Keratinocyte (primary cell): Measurements from ENCODE around the gene PRPF4. TPM values are rescaled to one million over a fixed set of nuclear protein-coding genes. Genes with fewer than 3 reads are reported as not detected.

Experiments
- DNase-seq: peaks from one replicate; pipeline ENCODE4 v3.0.0-alpha.2; 2011; ENCODE audit warnings: low read depth, missing footprints, low spot score
- FAIRE-seq: peaks from 2 replicates; lab custom pipeline; 2011; peaks lifted over from hg19 to GRCh38; lab: Jason Lieb, UNC
- H2AFZ ChIP-seq: 2 replicates; pipeline ENCODE4 v1.6.0; 2012; ENCODE audit warnings: low read length, control low read depth, inconsistent platforms; ENCODE audit not compliant: control insufficient read depth
- H3K27ac ChIP-seq: 2 replicates; pipeline ENCODE4 v1.5.1; 2011; ENCODE audit warnings: low read length; ENCODE audit not compliant: control insufficient read depth, insufficient read depth
- H3K27me3 ChIP-seq: 3 replicates; pipeline ENCODE4 v1.6.0; 2011; ENCODE audit warnings: low read length; ENCODE audit not compliant: control insufficient read depth, insufficient read depth; ENCODE audit errors: extremely low read depth
- H3K36me3 ChIP-seq, 2 experiments: 2 replicates in 1 of 2; 3 replicates in 1 of 2; pipeline ENCODE4 v1.5.1; 2011; ENCODE audit warnings: low read length in 2 of 2, mild to moderate bottlenecking in 1 of 2; ENCODE audit not compliant: control insufficient read depth in 2 of 2, insufficient read depth in 2 of 2; ENCODE audit errors: extremely low read depth in 1 of 2
- H3K4me1 ChIP-seq: 3 replicates; pipeline ENCODE4 v1.5.1; 2011; ENCODE audit warnings: low read length; ENCODE audit not compliant: control insufficient read depth, insufficient read depth; ENCODE audit errors: extremely low read depth
- H3K4me2 ChIP-seq: 3 replicates; pipeline ENCODE4 v1.6.0; 2011; ENCODE audit warnings: low read depth, low read length; ENCODE audit not compliant: control insufficient read depth, insufficient read depth; ENCODE audit errors: extremely low read depth
- H3K4me3 ChIP-seq, 3 experiments: fragments of 200-600 bp in 1 of 3; sonication (generic) in 1 of 3; 2 replicates in 2 of 3; 3 replicates in 1 of 3; pipeline ENCODE4 v1.5.1; 2011 to 2016; ENCODE audit warnings: low read length in 3 of 3, mild to moderate bottlenecking in 3 of 3, control low read depth in 2 of 3, inconsistent platforms in 1 of 3, low read depth in 1 of 3, mixed read lengths in 1 of 3, mixed run types in 1 of 3, moderate library complexity in 1 of 3; ENCODE audit not compliant: control insufficient read depth in 2 of 3, insufficient read depth in 2 of 3; ENCODE audit errors: extremely low read depth in 1 of 3
- H3K79me2 ChIP-seq: 2 replicates; pipeline ENCODE4 v1.6.0; 2012; ENCODE audit warnings: low read length; ENCODE audit not compliant: control insufficient read depth, insufficient read depth
- H3K9ac ChIP-seq: 3 replicates; pipeline ENCODE4 v1.6.0; 2011; ENCODE audit warnings: low read length; ENCODE audit not compliant: control insufficient read depth, insufficient read depth; ENCODE audit errors: extremely low read depth
- H3K9me1 ChIP-seq: 3 replicates; pipeline ENCODE4 v1.6.0; 2011; ENCODE audit warnings: low read length; ENCODE audit not compliant: control insufficient read depth, insufficient read depth; ENCODE audit errors: extremely low read depth
- H3K9me3 ChIP-seq: 2 replicates; pipeline ENCODE4 v1.5.1; 2012; ENCODE audit warnings: low read depth, low read length; ENCODE audit not compliant: control insufficient read depth
- H4K20me1 ChIP-seq: 3 replicates; pipeline ENCODE4 v1.6.0; 2011; ENCODE audit warnings: low read length; ENCODE audit not compliant: control insufficient read depth, insufficient read depth; ENCODE audit errors: extremely low read depth
- CTCF ChIP-seq, 3 experiments: IDR thresholded peaks in 1 of 3; conservative IDR thresholded peaks in 1 of 3; optimal IDR thresholded peaks in 1 of 3; 2 replicates in 2 of 3; 3 replicates in 1 of 3; pipeline versions ENCODE3 to v1.5.1; 2011; ENCODE audit warnings: low read length in 3 of 3, mild to moderate bottlenecking in 3 of 3, moderate library complexity in 2 of 3, control low read depth in 1 of 3, inconsistent platforms in 1 of 3; ENCODE audit not compliant: insufficient read depth in 2 of 3; ENCODE audit errors: extremely low read depth in 1 of 3
- EZH2 ChIP-seq: IDR thresholded peaks from one replicate; pipeline ENCODE4 v1.6.1; 2012; ENCODE audit warnings: inconsistent platforms, mild to moderate bottlenecking, low read length, moderate library complexity
- dilution Hi-C: fragments of 300-500 bp; cut with MboI; formaldehyde crosslinking; loops from one replicate; pipeline ENCODE4 v1.7.0; 2020; ENCODE audit warnings: low sequenced_read_pairs; ENCODE audit not compliant: extremely low pct_ligation_motif_present
- polyA plus RNA-seq, 5 experiments: library from polyadenylated mRNA; depleted of rRNA in 3 of 5; stranded (reverse) in 3 of 5; stranded (forward) in 1 of 5; unstranded in 1 of 5; fragments of >200 nt; gene quantifications; 1 replicate in 1 of 5; 2 replicates in 3 of 5; 3 replicates in 1 of 5; pipeline versions ENCODE4 v1.2.1 to v1.2.3, GENCODE V29; 2011 to 2012; ENCODE audit warnings: missing spikeins in 2 of 5, low read depth in 1 of 5, low replicate concordance in 1 of 5

The PRPF4 gene
- polyA plus RNA-seq, 1 donor (not counting 4 experiments of a cell fraction or from before 2014, with no cell fraction given), result 28.8 TPM

- Histone ChIP-seq H3K27me3 (no peaks in the 10 kb centered on the region), H2AFZ (peak within 1 kb of the TSS; percentile 92), H3K4me2 (peak within 1 kb of the TSS; percentile 88), H3K9me3 (no peaks in the 10 kb centered on the region), H3K79me2 (no peaks in the 10 kb centered on the region), H3K36me3 (no peaks in the 10 kb centered on the region), H3K9ac (peak within 1 kb of the TSS; percentile 68), H3K4me1 (peaks cover 18% of the 10 kb centered on the region), H3K9me1 (no peaks in the 10 kb centered on the region), H3K4me3 (peak within 1 kb of the TSS; percentile 69 to 76 (median 71)), H3K27ac (peak within 1 kb of the TSS; percentile 33), H4K20me1 (no peaks in the 10 kb centered on the region)
- dilution Hi-C loops, result loop anchor here (10.0 kb wide), 1 partner anchor 65 kb away; the partner anchor contains the start of gene ALAD
- FAIRE-seq (no peak), DNase-seq (no peak)
- TF ChIP-seq EZH2 (no peak), CTCF (optimal IDR thresholded peaks at IDR 0.05 in 1 of 3, IDR thresholded peaks at IDR 0.05 in 1 of 3, conservative IDR thresholded peaks at IDR 0.05 in 1 of 3; ENCODE audit: extremely low read depth in 1 of 3, insufficient read depth in 2 of 3, low read length in 3 of 3) (peak in 1 of 3 experiments; percentile 5)
These were observed 64.7 kb downstream of the PRPF4 start, which contains the start of gene WDR31 for GRCh38 chr9:113340011-113340699. Gene WDR31, minus strand, starts transcription at chr9:113340275. Its CDS starts 8,253 bp downstream, at chr9:113332022.

- Histone ChIP-seq H3K36me3 (no peaks in the 10 kb centered on the region), H3K4me2 (peak overlapping the region; percentile 33), H4K20me1 (no peaks in the 10 kb centered on the region), H3K79me2 (no peaks in the 10 kb centered on the region), H3K9ac (no peak overlapping the region), H3K27ac (no peak overlapping the region), H3K9me3 (no peaks in the 10 kb centered on the region), H3K4me1 (peaks cover 18% of the 10 kb centered on the region), H3K27me3 (no peaks in the 10 kb centered on the region), H3K4me3 (no peak overlapping the region), H2AFZ (peak overlapping the region; percentile 38), H3K9me1 (no peaks in the 10 kb centered on the region)
- TF ChIP-seq CTCF (optimal IDR thresholded peaks at IDR 0.05 in 1 of 3, IDR thresholded peaks at IDR 0.05 in 1 of 3, conservative IDR thresholded peaks at IDR 0.05 in 1 of 3; ENCODE audit: extremely low read depth in 1 of 3, insufficient read depth in 2 of 3, low read length in 3 of 3) (no peak), EZH2 (no peak)
- dilution Hi-C loops, result loop anchor here (10.0 kb wide), 1 partner anchor 63 kb away; the partner anchor contains the start of gene ALAD
- DNase-seq (peak; percentile 71), FAIRE-seq (peak; percentile 77)
These were observed 66.4 kb downstream of the PRPF4 start for GRCh38 chr9:113341712-113342410.

Other genes starting within 250 kb of the PRPF4 start
- 0.24 to 0.72 TPM (median 0.41 TPM) in 3 replicates for gene ZFP37, start 218.9 kb upstream of the PRPF4 start, polyA plus RNA-seq
- 111 to 164 TPM (median 122 TPM) in 3 replicates for gene SLC31A2, start 124.7 kb upstream of the PRPF4 start, polyA plus RNA-seq
- 22.4 to 31.4 TPM (median 22.7 TPM) in 3 replicates for gene FKBP15, start 54.4 kb upstream of the PRPF4 start, polyA plus RNA-seq
- 15.7 to 21.1 TPM (median 20.3 TPM) in 3 replicates for gene SLC31A1, start 54.1 kb upstream of the PRPF4 start, polyA plus RNA-seq
- gene CDC26, start 86 bp upstream of the PRPF4 start, polyA plus RNA-seq, result 24.0 to 56.8 TPM (median 43.5 TPM) in 3 replicates
- gene RNF183, start 27.7 kb downstream of the PRPF4 start, polyA plus RNA-seq, result 0.10 TPM in 1 of 3 replicates, not detected in the others
- 0.94 to 2.3 TPM (median 1.2 TPM) in 3 replicates for gene WDR31, start 64.6 kb downstream of the PRPF4 start, polyA plus RNA-seq
- gene BSPRY, start 73.9 kb downstream of the PRPF4 start, polyA plus RNA-seq, result 0.41 to 0.54 TPM (median 0.54 TPM) in 3 replicates
- 14.7 to 27.9 TPM (median 16.5 TPM) in 3 replicates for gene HDHD3, start 101.3 kb downstream of the PRPF4 start, polyA plus RNA-seq
- gene ALAD, start 125.6 kb downstream of the PRPF4 start, polyA plus RNA-seq, result 6.7 to 9.3 TPM (median 9.0 TPM) in 3 replicates
- 52.0 to 77.2 TPM (median 69.0 TPM) in 3 replicates for gene POLE3, start 135.0 kb downstream of the PRPF4 start, polyA plus RNA-seq
- gene C9orf43, start 135.1 kb downstream of the PRPF4 start, polyA plus RNA-seq, result 0.75 to 0.91 TPM (median 0.89 TPM) in 3 replicates
- 19.6 to 23.9 TPM (median 19.6 TPM) in 3 replicates for gene RGS3, start 188.1 kb downstream of the PRPF4 start, polyA plus RNA-seq